Naive thymus-derived CD4-positive, alpha-beta T cell (primary cell): Measurements from ENCODE around the gene FRMD1. TPM values are rescaled to one million over a fixed set of nuclear protein-coding genes. Genes with fewer than 3 reads are reported as not detected.

Source experiments
- ATAC-seq: fragments of 150-1000 bp; cut with Tn5 transposase; 2 replicates; pipeline ENCODE4 v1.10.0; 2021; ENCODE audit warnings: mild to moderate bottlenecking, moderate library complexity
- CTCF ChIA-PET: fragments of 350-600 bp; sonication (Branson Sonifier 250); formaldehyde crosslinking; loops from one replicate; lab custom pipeline; 2021; ENCODE audit warnings: antibody characterized with exemption; lab: Charles Lee
- POLR2A ChIA-PET: fragments of 350-600 bp; sonication (Branson Sonifier 250); formaldehyde crosslinking; loops from one replicate; lab custom pipeline; 2021; ENCODE audit warnings: antibody characterized with exemption, inconsistent platforms; lab: Charles Lee
- DNase-seq, 9 donors: peaks; one replicate each; pipeline versions ENCODE4 v3.0.0 to v3.0.0-alpha.2; 2020 to 2022; ENCODE audit warnings: mixed read lengths in 1 of 9
- H3K27ac ChIP-seq: one replicate; pipeline ENCODE4 v1.7.0; 2013; ENCODE audit warnings: mild to moderate bottlenecking, low read depth, low read length, moderate library complexity
- H3K27me3 ChIP-seq, 2 donors: one replicate each; pipeline ENCODE4 v1.7.0; 2013; ENCODE audit warnings: low read length in 2 of 2, mild to moderate bottlenecking in 2 of 2, moderate library complexity in 2 of 2; ENCODE audit not compliant: control insufficient read depth in 2 of 2, insufficient read depth in 2 of 2
- H3K36me3 ChIP-seq, 3 experiments: 1 replicate in 2 of 3; 2 replicates in 1 of 3; pipeline ENCODE4 v1.7.0; 2013; ENCODE audit warnings: low read length in 3 of 3, mild to moderate bottlenecking in 3 of 3, moderate library complexity in 1 of 3; ENCODE audit not compliant: insufficient read depth in 3 of 3, control insufficient read depth in 2 of 3
- H3K4me1 ChIP-seq, 2 donors: one replicate each; pipeline ENCODE4 v1.7.0; 2013; ENCODE audit warnings: low read length in 2 of 2, mild to moderate bottlenecking in 2 of 2, moderate library complexity in 1 of 2; ENCODE audit not compliant: control insufficient read depth in 2 of 2, insufficient read depth in 2 of 2
- H3K4me3 ChIP-seq: 2 replicates; pipeline ENCODE4 v1.7.0; 2013; ENCODE audit warnings: mild to moderate bottlenecking, low read length
- H3K9me3 ChIP-seq, 3 experiments: 1 replicate in 2 of 3; 2 replicates in 1 of 3; pipeline ENCODE4 v1.7.0; 2013; ENCODE audit warnings: low read length in 3 of 3; ENCODE audit not compliant: control insufficient read depth in 2 of 3
- H3K27ac Mint-ChIP-seq, 9 donors: one replicate each; pipeline ENCODE4 v1.8.0; 2020 to 2022; ENCODE audit warnings: mixed read lengths in 9 of 9, mild to moderate bottlenecking in 8 of 9, moderate library complexity in 5 of 9, inconsistent platforms in 2 of 9
- H3K27me3 Mint-ChIP-seq, 5 donors: one replicate each; pipeline ENCODE4 v1.8.0; 2021 to 2022; ENCODE audit warnings: mixed read lengths in 5 of 5, mild to moderate bottlenecking in 1 of 5
- H3K36me3 Mint-ChIP-seq, 5 donors: one replicate each; pipeline ENCODE4 v1.8.0; 2020 to 2022; ENCODE audit warnings: mixed read lengths in 5 of 5, mild to moderate bottlenecking in 3 of 5, inconsistent platforms in 1 of 5
- H3K4me1 Mint-ChIP-seq, 7 donors: one replicate each; pipeline ENCODE4 v1.8.0; 2020 to 2022; ENCODE audit warnings: mixed read lengths in 7 of 7, mild to moderate bottlenecking in 3 of 7, inconsistent platforms in 1 of 7
- H3K4me3 Mint-ChIP-seq, 10 donors: one replicate each; pipeline ENCODE4 v1.8.0; 2020 to 2022; ENCODE audit warnings: mild to moderate bottlenecking in 10 of 10, mixed read lengths in 10 of 10, moderate library complexity in 6 of 10, inconsistent platforms in 2 of 10
- H3K9me3 Mint-ChIP-seq, 11 donors: one replicate each; pipeline ENCODE4 v1.8.0; 2020 to 2022; ENCODE audit warnings: mixed read lengths in 11 of 11, mild to moderate bottlenecking in 4 of 11, inconsistent platforms in 1 of 11, moderate library complexity in 1 of 11
- intact Hi-C, 2 donors: fragments of 100-400 bp; cut with micrococcal nuclease; formaldehyde crosslinking; loops; one replicate each; pipeline ENCODE4 v1.15.1; 2023
- polyA plus RNA-seq, 2 donors: library from polyadenylated mRNA; unstranded; fragments of 300-500 nt; fragmentation: Illumina TruSeq; gene quantifications; one replicate each; pipeline ENCODE4 v1.2.3, GENCODE V29; 2021
- total RNA-seq, 6 experiments: library from RNA in 5 of 6; stranded (reverse) in 5 of 6; gene quantifications; 1 replicate in 5 of 6; 2 replicates in 1 of 6; pipeline ENCODE4 v1.2.3 and lab custom pipeline; 2021 to 2026

Gene FRMD1
- total and polyA plus RNA-seq, 7 experiments from 2014 or later: not detected

DNA sequence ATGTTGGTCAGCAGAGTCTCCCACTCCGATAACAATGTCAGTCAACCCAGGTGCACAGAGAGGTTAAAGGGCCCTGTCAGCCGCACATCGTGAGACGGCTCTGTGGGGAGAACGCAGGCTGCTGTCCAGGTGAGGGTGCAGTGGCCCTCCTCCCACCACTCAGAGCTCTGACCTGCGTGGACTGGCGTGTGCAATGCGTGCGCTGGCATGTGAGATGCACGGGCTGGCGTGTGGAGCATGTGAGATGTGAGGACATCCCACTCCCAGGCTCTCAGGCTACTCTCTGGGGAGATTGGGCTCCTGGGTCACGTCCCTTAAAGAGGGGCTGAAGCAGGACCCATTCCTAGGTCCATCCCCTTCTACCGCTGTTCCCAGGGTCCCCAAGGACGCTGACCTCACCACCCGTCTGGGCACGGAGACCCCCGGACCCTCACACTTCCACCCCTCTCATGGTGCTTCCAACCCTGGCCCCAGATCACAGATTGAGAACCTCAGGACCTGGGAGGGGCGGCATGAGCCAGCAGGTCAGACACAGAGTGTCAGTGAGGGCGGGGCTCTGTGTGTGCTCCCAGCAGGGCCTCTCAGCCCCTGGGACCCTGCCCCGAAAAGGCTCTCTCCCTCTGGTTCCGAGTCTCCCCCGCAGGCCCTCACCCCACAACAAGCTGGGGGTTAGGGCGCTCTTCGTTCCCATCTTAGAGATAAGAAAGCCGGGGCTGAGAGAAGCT, 8.6 kb upstream of the FRMD1 start:
- Histone ChIP-seq H3K27ac (no peak overlapping the region), H3K4me1 (no peaks in the 10 kb centered on the region), H3K4me3 (no peak overlapping the region), H3K27me3 (no peaks in the 10 kb centered on the region), H3K36me3 (no peaks in the 10 kb centered on the region), H3K9me3 (peaks cover 0 to 4% (median 0%) of the 10 kb centered on the region in 3 experiments)
- DNase-seq (no peak), ATAC-seq (no peak)
- peaks cover 0 to 4% (median 0%) of the 10 kb centered on the region in 5 donors for H3K36me3 Mint-ChIP-seq
- H3K9me3 Mint-ChIP-seq: peaks cover 0 to 9% (median 2%) of the 10 kb centered on the region in 11 donors
- peaks cover 0 to 10% (median 0%) of the 10 kb centered on the region in 5 donors for H3K27me3 Mint-ChIP-seq
- ChIA-PET POLR2A (no interaction called here), CTCF (no interaction called here)
- H3K4me3 Mint-ChIP-seq: no peak overlapping the region
- intact Hi-C loops: no loop called here
- no peaks in the 10 kb centered on the region for H3K4me1 Mint-ChIP-seq
- no peak overlapping the region for H3K27ac Mint-ChIP-seq

GRCh38 chr6:168086616-168087015, 7.6 kb upstream of the FRMD1 start:
- Histone ChIP-seq H3K27me3 (no peaks in the 10 kb centered on the region), H3K36me3 (no peaks in the 10 kb centered on the region), H3K9me3 (no peaks in the 10 kb centered on the region), H3K4me3 (no peak overlapping the region), H3K4me1 (no peaks in the 10 kb centered on the region), H3K27ac (no peak overlapping the region)
- peaks cover 0 to 4% (median 0%) of the 10 kb centered on the region in 11 donors for H3K9me3 Mint-ChIP-seq
- H3K27me3 Mint-ChIP-seq: peaks cover 0 to 10% (median 0%) of the 10 kb centered on the region in 5 donors
- no peak overlapping the region for H3K27ac Mint-ChIP-seq
- H3K4me3 Mint-ChIP-seq: no peak overlapping the region
- ChIA-PET CTCF (no interaction called here), POLR2A (no interaction called here)
- ATAC-seq: no peak
- no peaks in the 10 kb centered on the region for H3K4me1 Mint-ChIP-seq
- DNase-seq: no peak
- no peaks in the 10 kb centered on the region for H3K36me3 Mint-ChIP-seq
- intact Hi-C loops: no loop called here

- ATAC-seq (no peak), DNase-seq (no peak)
- Histone ChIP-seq H3K4me3 (no peak overlapping the region), H3K9me3 (no peaks in the 10 kb centered on the region), H3K4me1 (no peaks in the 10 kb centered on the region), H3K27ac (no peak overlapping the region), H3K36me3 (no peaks in the 10 kb centered on the region), H3K27me3 (no peaks in the 10 kb centered on the region)
- Mint-ChIP-seq H3K36me3 (no peaks in the 10 kb centered on the region), H3K4me1 (no peaks in the 10 kb centered on the region), H3K27ac (no peak overlapping the region), H3K9me3 (peaks cover 0 to 4% (median 0%) of the 10 kb centered on the region in 11 donors), H3K4me3 (no peak overlapping the region), H3K27me3 (peaks cover 0 to 10% (median 0%) of the 10 kb centered on the region in 5 donors)
- ChIA-PET POLR2A (no interaction called here), CTCF (no interaction called here)
- intact Hi-C loops: no loop called here
Measured at GRCh38 chr6:168086066-168086465, 7.1 kb upstream of the FRMD1 start.

DNA sequence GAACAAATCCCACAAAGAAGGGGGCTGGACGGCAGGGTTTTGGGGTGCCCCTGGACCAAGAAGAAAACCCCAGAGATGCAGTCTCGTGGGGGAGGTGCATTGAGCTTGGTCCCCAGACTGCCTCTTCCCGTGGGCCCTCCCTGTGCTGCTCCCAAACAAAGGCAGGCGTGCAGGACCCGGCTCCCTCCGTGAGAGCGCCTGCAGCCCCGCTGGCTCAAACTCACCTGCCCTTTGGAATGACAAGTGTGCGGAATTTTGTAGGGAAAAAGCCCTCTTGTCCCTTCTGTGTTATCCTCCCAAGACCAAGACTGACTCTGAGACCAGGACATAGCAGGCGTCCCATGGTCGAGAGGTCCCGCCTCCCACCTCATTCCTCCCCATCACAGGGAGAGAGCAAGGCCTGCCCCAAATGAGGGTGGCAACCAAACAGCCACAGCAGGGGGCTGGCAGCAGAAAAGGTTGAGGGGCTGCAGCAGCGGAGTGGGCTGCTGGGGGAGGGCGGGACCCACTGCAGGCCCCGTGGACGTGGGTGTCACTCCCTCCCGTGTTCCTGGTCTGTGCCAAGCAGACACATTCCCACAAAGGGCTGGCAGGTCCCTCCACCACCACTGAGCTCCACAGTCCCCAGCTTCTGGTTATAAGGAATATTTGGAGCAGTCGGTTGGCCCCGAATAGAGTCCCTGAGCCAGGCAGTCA, 5.6 kb upstream of the FRMD1 start:
- Mint-ChIP-seq H3K27me3 (peaks cover 0 to 10% (median 0%) of the 10 kb centered on the region in 5 donors), H3K4me1 (no peaks in the 10 kb centered on the region), H3K4me3 (no peak overlapping the region), H3K9me3 (no peaks in the 10 kb centered on the region), H3K27ac (no peak overlapping the region), H3K36me3 (no peaks in the 10 kb centered on the region)
- H3K27ac ChIP-seq: no peak overlapping the region
- ATAC-seq (no peak), DNase-seq (no peak)
- H3K9me3 ChIP-seq: no peaks in the 10 kb centered on the region
- no peaks in the 10 kb centered on the region for H3K27me3 ChIP-seq
- ChIA-PET CTCF (no interaction called here), POLR2A (no interaction called here)
- no peak overlapping the region for H3K4me3 ChIP-seq
- no peaks in the 10 kb centered on the region for H3K4me1 ChIP-seq
- H3K36me3 ChIP-seq: no peaks in the 10 kb centered on the region
- intact Hi-C loops: no loop called here

- Mint-ChIP-seq H3K27ac (no peak overlapping the region), H3K4me3 (no peak overlapping the region), H3K27me3 (peaks cover 0 to 10% (median 0%) of the 10 kb centered on the region in 5 donors), H3K9me3 (no peaks in the 10 kb centered on the region), H3K36me3 (no peaks in the 10 kb centered on the region), H3K4me1 (no peaks in the 10 kb centered on the region)
- no peak overlapping the region for H3K27ac ChIP-seq
- no peaks in the 10 kb centered on the region for H3K9me3 ChIP-seq
- ChIA-PET CTCF (no interaction called here), POLR2A (no interaction called here)
- no peaks in the 10 kb centered on the region for H3K27me3 ChIP-seq
- no peaks in the 10 kb centered on the region for H3K4me1 ChIP-seq
- intact Hi-C loops: no loop called here
- ATAC-seq (no peak), DNase-seq (no peak)
- no peaks in the 10 kb centered on the region for H3K36me3 ChIP-seq
- no peak overlapping the region for H3K4me3 ChIP-seq
Measured at GRCh38 chr6:168083514-168083885, 4.5 kb upstream of the FRMD1 start.

GRCh38 chr6:168082860-168083513, 4.0 kb upstream of the FRMD1 start:
- no peaks in the 10 kb centered on the region for H3K9me3 Mint-ChIP-seq
- H3K4me3 ChIP-seq: no peak overlapping the region
- no peaks in the 10 kb centered on the region for H3K9me3 ChIP-seq
- no peaks in the 10 kb centered on the region for H3K36me3 Mint-ChIP-seq
- DNase-seq (no peak), ATAC-seq (no peak)
- H3K36me3 ChIP-seq: no peaks in the 10 kb centered on the region
- H3K4me3 Mint-ChIP-seq: no peak overlapping the region
- intact Hi-C loops: no loop called here
- no peak overlapping the region for H3K27ac Mint-ChIP-seq
- ChIA-PET POLR2A (no interaction called here), CTCF (no interaction called here)
- no peaks in the 10 kb centered on the region for H3K27me3 ChIP-seq
- H3K4me1 ChIP-seq: no peaks in the 10 kb centered on the region
- peaks cover 0 to 10% (median 0%) of the 10 kb centered on the region in 5 donors for H3K27me3 Mint-ChIP-seq
- no peaks in the 10 kb centered on the region for H3K4me1 Mint-ChIP-seq
- no peak overlapping the region for H3K27ac ChIP-seq
